ENCODE results near the gene BANP. TPM values are rescaled to one million over a fixed set of nuclear protein-coding genes. Genes with fewer than 3 reads are reported as not detected.

The BANP gene
- total and polyA plus RNA-seq, 2 of the 8 experiments (the other 6 are each of a cell fraction or from before 2014, with no cell fraction given), result 25.8 to 39.8 TPM

DNA sequence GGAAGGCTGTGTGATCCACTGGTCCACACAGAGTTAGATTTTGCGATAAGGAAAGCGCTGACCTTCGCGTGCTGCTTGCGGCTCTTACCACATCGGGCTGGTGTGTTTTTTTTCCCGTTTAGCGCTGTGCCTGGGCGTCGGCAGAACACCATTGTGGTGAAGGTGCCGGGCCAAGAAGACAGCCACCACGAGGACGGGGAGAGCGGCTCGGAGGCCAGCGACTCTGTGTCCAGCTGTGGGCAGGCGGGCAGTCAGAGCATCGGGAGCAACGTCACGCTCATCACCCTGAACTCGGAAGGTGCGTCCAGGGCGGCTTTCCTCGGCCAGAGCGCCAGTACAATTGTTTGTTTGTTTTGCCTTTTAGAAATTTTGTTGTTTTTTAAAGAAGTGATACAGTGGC, 54.7 kb downstream of the BANP start (continued):
- TF ChIP-seq, protein P1, sequence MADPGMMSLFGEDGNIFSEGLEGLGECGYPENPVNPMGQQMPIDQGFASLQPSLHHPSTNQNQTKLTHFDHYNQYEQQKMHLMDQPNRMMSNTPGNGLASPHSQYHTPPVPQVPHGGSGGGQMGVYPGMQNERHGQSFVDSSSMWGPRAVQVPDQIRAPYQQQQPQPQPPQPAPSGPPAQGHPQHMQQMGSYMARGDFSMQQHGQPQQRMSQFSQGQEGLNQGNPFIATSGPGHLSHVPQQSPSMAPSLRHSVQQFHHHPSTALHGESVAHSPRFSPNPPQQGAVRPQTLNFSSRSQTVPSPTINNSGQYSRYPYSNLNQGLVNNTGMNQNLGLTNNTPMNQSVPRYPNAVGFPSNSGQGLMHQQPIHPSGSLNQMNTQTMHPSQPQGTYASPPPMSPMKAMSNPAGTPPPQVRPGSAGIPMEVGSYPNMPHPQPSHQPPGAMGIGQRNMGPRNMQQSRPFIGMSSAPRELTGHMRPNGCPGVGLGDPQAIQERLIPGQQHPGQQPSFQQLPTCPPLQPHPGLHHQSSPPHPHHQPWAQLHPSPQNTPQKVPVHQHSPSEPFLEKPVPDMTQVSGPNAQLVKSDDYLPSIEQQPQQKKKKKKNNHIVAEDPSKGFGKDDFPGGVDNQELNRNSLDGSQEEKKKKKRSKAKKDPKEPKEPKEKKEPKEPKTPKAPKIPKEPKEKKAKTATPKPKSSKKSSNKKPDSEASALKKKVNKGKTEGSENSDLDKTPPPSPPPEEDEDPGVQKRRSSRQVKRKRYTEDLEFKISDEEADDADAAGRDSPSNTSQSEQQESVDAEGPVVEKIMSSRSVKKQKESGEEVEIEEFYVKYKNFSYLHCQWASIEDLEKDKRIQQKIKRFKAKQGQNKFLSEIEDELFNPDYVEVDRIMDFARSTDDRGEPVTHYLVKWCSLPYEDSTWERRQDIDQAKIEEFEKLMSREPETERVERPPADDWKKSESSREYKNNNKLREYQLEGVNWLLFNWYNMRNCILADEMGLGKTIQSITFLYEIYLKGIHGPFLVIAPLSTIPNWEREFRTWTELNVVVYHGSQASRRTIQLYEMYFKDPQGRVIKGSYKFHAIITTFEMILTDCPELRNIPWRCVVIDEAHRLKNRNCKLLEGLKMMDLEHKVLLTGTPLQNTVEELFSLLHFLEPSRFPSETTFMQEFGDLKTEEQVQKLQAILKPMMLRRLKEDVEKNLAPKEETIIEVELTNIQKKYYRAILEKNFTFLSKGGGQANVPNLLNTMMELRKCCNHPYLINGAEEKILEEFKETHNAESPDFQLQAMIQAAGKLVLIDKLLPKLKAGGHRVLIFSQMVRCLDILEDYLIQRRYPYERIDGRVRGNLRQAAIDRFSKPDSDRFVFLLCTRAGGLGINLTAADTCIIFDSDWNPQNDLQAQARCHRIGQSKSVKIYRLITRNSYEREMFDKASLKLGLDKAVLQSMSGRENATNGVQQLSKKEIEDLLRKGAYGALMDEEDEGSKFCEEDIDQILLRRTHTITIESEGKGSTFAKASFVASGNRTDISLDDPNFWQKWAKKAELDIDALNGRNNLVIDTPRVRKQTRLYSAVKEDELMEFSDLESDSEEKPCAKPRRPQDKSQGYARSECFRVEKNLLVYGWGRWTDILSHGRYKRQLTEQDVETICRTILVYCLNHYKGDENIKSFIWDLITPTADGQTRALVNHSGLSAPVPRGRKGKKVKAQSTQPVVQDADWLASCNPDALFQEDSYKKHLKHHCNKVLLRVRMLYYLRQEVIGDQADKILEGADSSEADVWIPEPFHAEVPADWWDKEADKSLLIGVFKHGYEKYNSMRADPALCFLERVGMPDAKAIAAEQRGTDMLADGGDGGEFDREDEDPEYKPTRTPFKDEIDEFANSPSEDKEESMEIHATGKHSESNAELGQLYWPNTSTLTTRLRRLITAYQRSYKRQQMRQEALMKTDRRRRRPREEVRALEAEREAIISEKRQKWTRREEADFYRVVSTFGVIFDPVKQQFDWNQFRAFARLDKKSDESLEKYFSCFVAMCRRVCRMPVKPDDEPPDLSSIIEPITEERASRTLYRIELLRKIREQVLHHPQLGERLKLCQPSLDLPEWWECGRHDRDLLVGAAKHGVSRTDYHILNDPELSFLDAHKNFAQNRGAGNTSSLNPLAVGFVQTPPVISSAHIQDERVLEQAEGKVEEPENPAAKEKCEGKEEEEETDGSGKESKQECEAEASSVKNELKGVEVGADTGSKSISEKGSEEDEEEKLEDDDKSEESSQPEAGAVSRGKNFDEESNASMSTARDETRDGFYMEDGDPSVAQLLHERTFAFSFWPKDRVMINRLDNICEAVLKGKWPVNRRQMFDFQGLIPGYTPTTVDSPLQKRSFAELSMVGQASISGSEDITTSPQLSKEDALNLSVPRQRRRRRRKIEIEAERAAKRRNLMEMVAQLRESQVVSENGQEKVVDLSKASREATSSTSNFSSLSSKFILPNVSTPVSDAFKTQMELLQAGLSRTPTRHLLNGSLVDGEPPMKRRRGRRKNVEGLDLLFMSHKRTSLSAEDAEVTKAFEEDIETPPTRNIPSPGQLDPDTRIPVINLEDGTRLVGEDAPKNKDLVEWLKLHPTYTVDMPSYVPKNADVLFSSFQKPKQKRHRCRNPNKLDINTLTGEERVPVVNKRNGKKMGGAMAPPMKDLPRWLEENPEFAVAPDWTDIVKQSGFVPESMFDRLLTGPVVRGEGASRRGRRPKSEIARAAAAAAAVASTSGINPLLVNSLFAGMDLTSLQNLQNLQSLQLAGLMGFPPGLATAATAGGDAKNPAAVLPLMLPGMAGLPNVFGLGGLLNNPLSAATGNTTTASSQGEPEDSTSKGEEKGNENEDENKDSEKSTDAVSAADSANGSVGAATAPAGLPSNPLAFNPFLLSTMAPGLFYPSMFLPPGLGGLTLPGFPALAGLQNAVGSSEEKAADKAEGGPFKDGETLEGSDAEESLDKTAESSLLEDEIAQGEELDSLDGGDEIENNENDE (IDR thresholded peaks at IDR 0.05; ENCODE audit: insufficient replicate concordance, low read length), result no peak
- TF ChIP-seq HDAC2 (IDR thresholded peaks at IDR 0.05; ENCODE audit: borderline replicate concordance in 1 of 2, low read depth in 2 of 2, low read length in 2 of 2) (no peak), RXRA (IDR thresholded peaks at IDR 0.05; ENCODE audit: insufficient read depth, low read depth, low read length) (no peak), CHD2 (IDR thresholded peaks at IDR 0.05; ENCODE audit: low read length) (no peak), SIN3A (conservative IDR thresholded peaks at IDR 0.05 in 1 of 2, IDR thresholded peaks at IDR 0.05 in 1 of 2; ENCODE audit: low read depth in 1 of 2, low read length in 2 of 2) (no peak), CTBP2 (IDR thresholded peaks at IDR 0.05; ENCODE audit: borderline replicate concordance, insufficient read depth, insufficient read length, low read length) (no peak), CBX8 (IDR thresholded peaks at IDR 0.05; ENCODE audit: borderline replicate concordance, low read depth, low read length) (no peak), SP2 (IDR thresholded peaks at IDR 0.05; ENCODE audit: low read length) (no peak), GABPA (IDR thresholded peaks at IDR 0.05; ENCODE audit: borderline replicate concordance, insufficient read depth, low read length) (no peak)
- TF ChIP-seq, protein P2, sequence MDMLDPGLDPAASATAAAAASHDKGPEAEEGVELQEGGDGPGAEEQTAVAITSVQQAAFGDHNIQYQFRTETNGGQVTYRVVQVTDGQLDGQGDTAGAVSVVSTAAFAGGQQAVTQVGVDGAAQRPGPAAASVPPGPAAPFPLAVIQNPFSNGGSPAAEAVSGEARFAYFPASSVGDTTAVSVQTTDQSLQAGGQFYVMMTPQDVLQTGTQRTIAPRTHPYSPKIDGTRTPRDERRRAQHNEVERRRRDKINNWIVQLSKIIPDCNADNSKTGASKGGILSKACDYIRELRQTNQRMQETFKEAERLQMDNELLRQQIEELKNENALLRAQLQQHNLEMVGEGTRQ (IDR thresholded peaks at IDR 0.05; ENCODE audit: low read length), result no peak
